ENCODE results near the gene LBR.

The LBR gene

DNA sequence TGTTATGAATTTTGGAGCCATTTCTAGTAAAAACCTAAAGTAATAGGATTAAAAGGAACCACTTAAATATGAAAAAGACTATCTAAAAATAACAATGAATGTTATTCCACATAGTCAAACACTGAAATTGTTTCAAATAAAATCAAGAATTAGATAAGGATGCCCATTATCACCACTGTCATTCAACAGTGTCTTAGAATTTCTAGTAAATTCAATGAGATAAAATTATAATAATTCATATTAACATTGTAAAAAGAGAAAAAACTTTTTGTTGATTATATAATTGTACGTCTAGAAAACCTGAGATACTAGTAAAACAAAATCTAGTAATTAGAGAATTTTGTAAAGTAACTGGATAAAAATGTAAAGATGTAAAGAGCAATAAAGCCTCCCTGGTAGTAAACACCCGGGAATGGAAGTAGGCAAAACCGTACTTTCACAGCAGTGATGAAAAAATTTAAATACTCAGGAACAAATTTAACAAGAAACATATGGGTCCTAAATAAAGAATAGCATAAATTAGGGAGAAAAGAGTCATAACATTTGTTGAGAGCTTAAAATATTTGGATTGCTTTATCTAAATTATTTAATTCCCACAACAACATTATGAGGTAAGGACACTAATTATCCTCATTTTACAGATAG, 56.4 kb downstream of the LBR start:
- Mint-ChIP-seq H3K36me3 (ENCODE audit: low read depth) (no peaks in the 10 kb centered on the region), H3K27me3 (ENCODE audit: low read depth) (no peaks in the 10 kb centered on the region), H3K4me1 (no peaks in the 10 kb centered on the region), H3K9me3 (no peaks in the 10 kb centered on the region), H3K27ac (no peak overlapping the region), H3K4me3 (no peak overlapping the region)
- TF ChIP-seq, protein P1, sequence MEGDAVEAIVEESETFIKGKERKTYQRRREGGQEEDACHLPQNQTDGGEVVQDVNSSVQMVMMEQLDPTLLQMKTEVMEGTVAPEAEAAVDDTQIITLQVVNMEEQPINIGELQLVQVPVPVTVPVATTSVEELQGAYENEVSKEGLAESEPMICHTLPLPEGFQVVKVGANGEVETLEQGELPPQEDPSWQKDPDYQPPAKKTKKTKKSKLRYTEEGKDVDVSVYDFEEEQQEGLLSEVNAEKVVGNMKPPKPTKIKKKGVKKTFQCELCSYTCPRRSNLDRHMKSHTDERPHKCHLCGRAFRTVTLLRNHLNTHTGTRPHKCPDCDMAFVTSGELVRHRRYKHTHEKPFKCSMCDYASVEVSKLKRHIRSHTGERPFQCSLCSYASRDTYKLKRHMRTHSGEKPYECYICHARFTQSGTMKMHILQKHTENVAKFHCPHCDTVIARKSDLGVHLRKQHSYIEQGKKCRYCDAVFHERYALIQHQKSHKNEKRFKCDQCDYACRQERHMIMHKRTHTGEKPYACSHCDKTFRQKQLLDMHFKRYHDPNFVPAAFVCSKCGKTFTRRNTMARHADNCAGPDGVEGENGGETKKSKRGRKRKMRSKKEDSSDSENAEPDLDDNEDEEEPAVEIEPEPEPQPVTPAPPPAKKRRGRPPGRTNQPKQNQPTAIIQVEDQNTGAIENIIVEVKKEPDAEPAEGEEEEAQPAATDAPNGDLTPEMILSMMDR (IDR thresholded peaks at IDR 0.05; ENCODE audit: unreplicated experiment in 3 of 3) = no peak

DNA sequence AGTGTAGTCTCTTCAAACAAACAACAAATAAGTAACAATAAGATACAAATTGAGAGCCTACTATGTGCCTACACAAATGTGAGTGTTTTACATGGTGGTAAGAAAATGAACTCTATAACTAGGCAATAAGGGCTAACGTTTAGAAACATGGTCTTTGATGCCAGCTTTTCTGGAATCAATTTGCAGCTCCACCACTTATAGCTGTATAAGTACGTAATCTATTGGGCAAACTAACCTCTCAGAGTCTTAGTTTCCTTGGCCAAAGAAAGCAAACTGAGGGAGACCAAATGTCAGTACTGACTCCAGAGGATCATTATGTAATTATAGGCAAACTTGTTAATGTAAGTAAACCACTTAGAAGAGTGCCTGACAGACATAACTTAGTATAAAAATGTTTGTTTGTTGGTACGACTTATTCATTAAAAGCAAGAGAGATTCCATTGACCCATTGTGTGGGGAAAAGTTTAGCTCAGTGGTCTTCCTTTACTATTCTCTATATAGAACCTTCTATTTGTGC, 59.7 kb downstream of the LBR start:
- H3K36me3 Mint-ChIP-seq (ENCODE audit: low read depth) = no peaks in the 10 kb centered on the region
- no peak overlapping the region for H3K27ac Mint-ChIP-seq
- TF ChIP-seq, protein P1 (IDR thresholded peaks at IDR 0.05; ENCODE audit: unreplicated experiment in 3 of 3) = no peak
- H3K4me3 Mint-ChIP-seq = no peak overlapping the region
- no peaks in the 10 kb centered on the region for H3K9me3 Mint-ChIP-seq
- H3K4me1 Mint-ChIP-seq = no peaks in the 10 kb centered on the region
- no peaks in the 10 kb centered on the region for H3K27me3 Mint-ChIP-seq (ENCODE audit: low read depth)

DNA sequence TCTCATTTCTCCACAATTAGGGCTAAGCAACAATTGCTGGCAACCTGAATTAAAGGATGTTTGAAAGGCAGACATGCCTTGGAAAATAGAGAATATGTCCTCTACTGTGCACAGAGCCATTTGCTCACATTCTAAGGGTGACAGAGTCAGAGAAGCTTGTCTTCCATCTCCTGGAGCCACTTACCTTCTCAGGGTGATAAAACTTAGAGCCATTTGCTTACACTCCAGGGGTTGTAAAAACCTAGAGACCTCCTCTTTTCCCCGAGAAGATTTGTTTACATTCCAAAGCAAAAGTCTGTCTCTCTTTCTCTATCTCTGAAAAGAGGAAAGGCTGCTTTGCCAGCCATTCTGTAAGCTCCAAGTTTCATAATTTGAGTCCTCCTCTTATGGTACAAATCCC, 61.3 kb downstream of the LBR start:
- no peak overlapping the region for H3K4me3 Mint-ChIP-seq
- no peaks in the 10 kb centered on the region for H3K4me1 Mint-ChIP-seq
- no peaks in the 10 kb centered on the region for H3K36me3 Mint-ChIP-seq (ENCODE audit: low read depth)
- H3K27ac Mint-ChIP-seq = no peak overlapping the region
- TF ChIP-seq, protein P1 (IDR thresholded peaks at IDR 0.05; ENCODE audit: unreplicated experiment in 3 of 3) = no peak
- H3K27me3 Mint-ChIP-seq (ENCODE audit: low read depth) = no peaks in the 10 kb centered on the region
- H3K9me3 Mint-ChIP-seq = no peaks in the 10 kb centered on the region

DNA sequence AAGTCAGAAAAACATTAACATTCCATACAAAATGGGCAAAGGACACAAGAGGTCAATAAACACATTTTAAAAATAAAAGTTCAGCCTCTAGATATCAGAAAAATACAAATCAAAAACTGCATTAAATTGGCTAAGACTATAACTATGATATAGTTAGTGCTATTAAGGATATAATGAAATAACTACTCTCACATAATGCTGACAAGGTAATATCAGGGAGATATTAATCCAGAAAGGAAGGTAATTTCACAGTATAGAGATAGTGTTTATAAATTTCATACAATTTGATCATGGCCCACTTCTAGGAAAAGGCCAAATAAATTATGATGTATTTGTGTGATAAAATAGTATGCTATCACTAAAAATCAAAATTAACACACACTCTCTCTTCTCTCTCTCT, 61.8 kb downstream of the LBR start:
- H3K4me3 Mint-ChIP-seq = no peak overlapping the region
- H3K36me3 Mint-ChIP-seq (ENCODE audit: low read depth) = no peaks in the 10 kb centered on the region
- TF ChIP-seq, protein P1 (IDR thresholded peaks at IDR 0.05; ENCODE audit: unreplicated experiment in 3 of 3) = no peak
- H3K27me3 Mint-ChIP-seq (ENCODE audit: low read depth) = no peaks in the 10 kb centered on the region
- H3K9me3 Mint-ChIP-seq = no peaks in the 10 kb centered on the region
- H3K4me1 Mint-ChIP-seq = no peaks in the 10 kb centered on the region
- no peak overlapping the region for H3K27ac Mint-ChIP-seq

DNA sequence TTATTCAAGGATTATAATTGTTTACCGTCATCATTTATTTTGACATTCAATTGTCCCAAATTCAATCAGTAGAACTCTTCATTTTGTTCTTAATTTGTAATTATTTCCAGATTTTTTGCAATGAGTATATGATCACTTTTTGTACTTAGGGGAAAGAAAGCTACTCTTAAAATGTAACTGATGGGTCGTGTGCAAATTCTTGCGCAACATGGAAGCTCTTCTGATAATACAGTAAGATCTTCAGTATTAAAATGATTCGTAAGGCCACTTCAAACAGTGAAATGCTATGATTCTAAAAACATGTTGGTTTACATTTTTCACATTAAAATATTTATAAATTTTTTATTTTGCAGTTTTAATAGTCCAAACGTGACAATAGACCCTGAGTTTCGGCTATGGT, 63.4 kb downstream of the LBR start:
- Mint-ChIP-seq H3K36me3 (ENCODE audit: low read depth) (peaks cover 4% of the 10 kb centered on the region), H3K27ac (no peak overlapping the region), H3K4me3 (no peak overlapping the region), H3K4me1 (no peaks in the 10 kb centered on the region), H3K9me3 (no peaks in the 10 kb centered on the region), H3K27me3 (ENCODE audit: low read depth) (no peaks in the 10 kb centered on the region)
- TF ChIP-seq, protein P1 (IDR thresholded peaks at IDR 0.05; ENCODE audit: unreplicated experiment in 3 of 3) = no peak

DNA sequence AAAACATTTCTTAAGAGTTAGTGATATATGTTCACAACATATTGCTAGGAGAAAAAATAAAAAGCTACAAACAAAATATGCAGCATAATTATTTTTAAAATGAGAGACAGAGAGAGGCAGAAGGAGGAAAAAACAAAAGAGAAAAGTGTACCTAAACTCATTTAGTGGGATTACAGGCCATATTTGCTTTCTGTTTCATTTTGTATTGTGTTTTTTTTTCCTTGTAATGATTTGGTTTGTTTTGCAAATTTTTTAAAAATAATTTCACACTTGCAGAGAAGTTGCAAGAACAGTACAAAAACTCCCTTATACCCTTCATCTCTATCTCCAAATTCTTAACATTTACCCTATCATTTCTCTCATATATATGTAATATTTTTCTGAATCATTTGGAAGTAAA, 65.0 kb downstream of the LBR start:
- H3K27ac Mint-ChIP-seq = no peak overlapping the region
- H3K4me3 Mint-ChIP-seq = no peak overlapping the region
- no peaks in the 10 kb centered on the region for H3K4me1 Mint-ChIP-seq
- TF ChIP-seq, protein P1 (IDR thresholded peaks at IDR 0.05; ENCODE audit: unreplicated experiment in 3 of 3) = no peak
- H3K9me3 Mint-ChIP-seq = no peaks in the 10 kb centered on the region
- no peaks in the 10 kb centered on the region for H3K27me3 Mint-ChIP-seq (ENCODE audit: low read depth)
- H3K36me3 Mint-ChIP-seq (ENCODE audit: low read depth) = peaks cover 4% of the 10 kb centered on the region

All from nephron (organoid).